B cell (primary cell): ENCODE data around the gene POP4. TPM values are rescaled to one million over a fixed set of nuclear protein-coding genes. Genes with fewer than 3 reads are reported as not detected.

Experiments used
- ATAC-seq: fragments of 200-7000 bp; cut with Tn5 transposase; one replicate; pipeline ENCODE4 v1.10.0; 2021; ENCODE audit warnings: low read depth, mild to moderate bottlenecking, moderate number of reproducible peaks, moderate library complexity
- CTCF ChIA-PET: fragments of 350-600 bp; sonication (Branson Sonifier 250); formaldehyde crosslinking; loops from one replicate; lab custom pipeline; 2021; ENCODE audit warnings: antibody characterized with exemption, inconsistent platforms; lab: Charles Lee
- POLR2A ChIA-PET: fragments of 350-600 bp; sonication (Branson Sonifier 250); formaldehyde crosslinking; loops from one replicate; lab custom pipeline; 2021; ENCODE audit warnings: antibody characterized with exemption; lab: Charles Lee
- DNase-seq: peaks from one replicate; pipeline ENCODE4 v3.0.0; 2013
- H2AFZ ChIP-seq: 2 replicates; pipeline ENCODE4 v1.6.1; 2012; ENCODE audit warnings: mild to moderate bottlenecking, low read depth, low read length; ENCODE audit not compliant: insufficient read depth, poor library complexity, severe bottlenecking
- H3K27ac ChIP-seq, 2 donors: 1 replicate in 1 of 2; 2 replicates in 1 of 2; pipeline ENCODE4 v1.5.1; 2012 to 2013; ENCODE audit warnings: low read length in 2 of 2, mild to moderate bottlenecking in 2 of 2, moderate library complexity in 1 of 2
- H3K27me3 ChIP-seq, 4 experiments: fragments of 200-600 bp in 1 of 4; sonication (generic) in 1 of 4; replicated peaks in 1 of 4; 1 replicate in 2 of 4; 2 replicates in 2 of 4; pipeline versions ENCODE4 v1.6.1 to v1.7.0; 2013 to 2016; ENCODE audit warnings: low read length in 3 of 4, mild to moderate bottlenecking in 2 of 4, mixed read lengths in 1 of 4, moderate library complexity in 1 of 4; ENCODE audit not compliant: insufficient read depth in 4 of 4, control insufficient read depth in 3 of 4; ENCODE audit errors: control extremely low read depth in 1 of 4
- H3K36me3 ChIP-seq, 2 experiments: replicated peaks in 1 of 2; 1 replicate in 1 of 2; 2 replicates in 1 of 2; pipeline versions ENCODE4 v1.6.1 to v1.7.1; 2013; ENCODE audit warnings: low read length in 1 of 2; ENCODE audit not compliant: insufficient read depth in 2 of 2, control insufficient read depth in 1 of 2; ENCODE audit errors: control extremely low read depth in 1 of 2, extremely low read depth in 1 of 2
- H3K4me1 ChIP-seq, 2 donors: fragments of 200-600 bp in 1 of 2; sonication (generic) in 1 of 2; 1 replicate in 1 of 2; 2 replicates in 1 of 2; pipeline versions ENCODE4 v1.5.1 to v1.6.1; 2013 to 2017; ENCODE audit warnings: low read length in 2 of 2; ENCODE audit not compliant: control insufficient read depth in 2 of 2, insufficient read depth in 2 of 2
- H3K4me2 ChIP-seq: replicated peaks from 2 replicates; pipeline ENCODE3; 2012; ENCODE audit warnings: mild to moderate bottlenecking, low read depth, low read length; ENCODE audit not compliant: poor library complexity, severe bottlenecking
- H3K4me3 ChIP-seq, 5 experiments: fragments of 200-600 bp in 1 of 5; sonication (generic) in 1 of 5; 1 replicate in 3 of 5; 2 replicates in 2 of 5; pipeline versions ENCODE4 v1.5.1 to v1.7.0; 2011 to 2016; ENCODE audit warnings: low read length in 4 of 5, mild to moderate bottlenecking in 4 of 5, low read depth in 2 of 5, control low read depth in 1 of 5, moderate library complexity in 1 of 5; ENCODE audit not compliant: insufficient read depth in 1 of 5; ENCODE audit errors: control extremely low read depth in 1 of 5, extremely low read depth in 1 of 5
- H3K79me2 ChIP-seq: fragments of 200-600 bp; sonication (generic); one replicate; pipeline ENCODE4 v1.6.0; 2016; ENCODE audit warnings: low read length; ENCODE audit not compliant: control insufficient read depth, insufficient read depth
- H3K9ac ChIP-seq: fragments of 200-600 bp; sonication (generic); 2 replicates; pipeline ENCODE4 v1.6.1; 2017; ENCODE audit warnings: mild to moderate bottlenecking, low read length, moderate library complexity
- H3K9me3 ChIP-seq, 3 donors: one replicate each; pipeline versions ENCODE4 v1.6.1 to v1.7.1; 2013; ENCODE audit warnings: low read length in 2 of 3; ENCODE audit not compliant: control insufficient read depth in 2 of 3, insufficient read depth in 1 of 3; ENCODE audit errors: control extremely low read depth in 1 of 3
- H4K20me1 ChIP-seq: 2 replicates; pipeline ENCODE4 v1.6.0; 2012; ENCODE audit warnings: mild to moderate bottlenecking, low read length; ENCODE audit not compliant: insufficient read depth, control insufficient read depth, poor library complexity, severe bottlenecking
- H3K27ac Mint-ChIP-seq: one replicate; pipeline ENCODE4 v1.8.0; 2021; ENCODE audit warnings: mixed read lengths
- H3K27me3 Mint-ChIP-seq: one replicate; pipeline ENCODE4 v1.8.0; 2021; ENCODE audit warnings: mixed read lengths
- H3K4me1 Mint-ChIP-seq: one replicate; pipeline ENCODE4 v1.8.0; 2021; ENCODE audit warnings: mixed read lengths
- H3K4me3 Mint-ChIP-seq: one replicate; pipeline ENCODE4 v1.8.0; 2021; ENCODE audit warnings: mixed read lengths
- H3K9me3 Mint-ChIP-seq: one replicate; pipeline ENCODE4 v1.8.0; 2022; ENCODE audit warnings: mixed read lengths; ENCODE audit not compliant: insufficient read depth
- CTCF ChIP-seq: fragments of 200-600 bp; IDR thresholded peaks from one replicate; pipeline ENCODE4 v1.8.0; 2022; ENCODE audit warnings: antibody characterized with exemption, mild to moderate bottlenecking
- EZH2 ChIP-seq: IDR thresholded peaks from 2 replicates; pipeline ENCODE4 v1.6.1; 2012; ENCODE audit warnings: borderline replicate concordance, low read depth, mild to moderate bottlenecking, moderate library complexity, low read length; ENCODE audit not compliant: insufficient read depth, poor library complexity, severe bottlenecking
- whole genome bisulfite sequencing: methylation state at CpG from one replicate; pipeline ENCODE4 v1.1.5; 2013; ENCODE audit warnings: missing lambda C conversion rate; ENCODE audit not compliant: insufficient coverage; 5-methylcytosine and 5-hydroxymethylcytosine counted together
- intact Hi-C: fragments of 100-400 bp; cut with micrococcal nuclease; formaldehyde crosslinking; loops from one replicate; pipeline ENCODE4 v1.10.0; 2022
- polyA plus RNA-seq: library from polyadenylated mRNA; depleted of rRNA; stranded (reverse); fragments of >200 nt; gene quantifications from 2 replicates; pipeline ENCODE4 v1.2.3, GENCODE V29; 2012
- total RNA-seq, 2 donors: library from RNA; stranded (reverse); fragments of 120-200 nt in 1 of 2; gene quantifications; 1 replicate in 1 of 2; 2 replicates in 1 of 2; pipeline versions ENCODE4 v1.2.3 to v1.2.4, GENCODE V29; 2013 to 2022

POP4 gene
- total and polyA plus RNA-seq, 2 donors (not counting 1 experiment from before 2014, with no cell fraction given): 58.9 to 61.2 TPM

DNA sequence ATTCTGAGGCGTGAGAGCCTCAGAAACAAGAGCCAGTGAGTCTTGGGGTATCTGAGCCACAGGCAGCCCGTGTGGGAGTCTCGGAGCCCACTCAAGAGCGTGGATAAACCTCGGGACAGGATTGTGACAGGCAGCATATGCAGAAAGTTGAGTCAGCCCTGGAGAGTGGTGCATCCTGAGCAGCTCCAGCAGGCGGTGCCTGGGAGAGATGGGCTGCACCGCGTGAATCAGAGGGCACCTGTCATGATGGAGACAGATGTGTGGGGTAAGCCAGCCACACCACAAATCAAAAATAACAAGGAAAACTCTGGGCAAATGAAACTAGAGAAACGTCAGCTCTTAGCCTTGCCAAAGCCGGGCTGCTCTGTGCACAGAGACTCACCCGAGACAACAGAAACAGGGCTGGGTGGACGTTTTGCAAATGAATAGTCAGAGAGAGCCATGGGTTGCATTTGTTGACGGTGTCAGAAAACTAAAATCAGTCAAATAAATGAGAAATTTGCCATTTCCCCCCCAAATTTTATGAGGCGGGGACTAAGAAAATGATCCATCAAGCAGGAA is 30.0 kb upstream of the POP4 start:
- Histone ChIP-seq H3K27ac (no peak overlapping the region), H3K79me2 (no peaks in the 10 kb centered on the region), H3K4me2 (no peak overlapping the region), H4K20me1 (no peaks in the 10 kb centered on the region), H2AFZ (no peak overlapping the region), H3K9me3 (no peaks in the 10 kb centered on the region), H3K9ac (no peak overlapping the region), H3K4me1 (no peaks in the 10 kb centered on the region), H3K36me3 (no peaks in the 10 kb centered on the region), H3K27me3 (peaks cover 0 to 13% (median 0%) of the 10 kb centered on the region in 4 experiments), H3K4me3 (no peak overlapping the region)
- intact Hi-C loops: no loop called here
- WGBS: 55% methylated on average over 8 of the region's 14 CpGs
- no peaks in the 10 kb centered on the region for H3K9me3 Mint-ChIP-seq
- POLR2A ChIA-PET: no interaction called here
- ATAC-seq (no peak), DNase-seq (no peak)
- CTCF ChIA-PET: no interaction called here
- H3K27ac Mint-ChIP-seq: no peak overlapping the region
- peaks cover 54% of the 10 kb centered on the region for H3K27me3 Mint-ChIP-seq
- no peak overlapping the region for H3K4me3 Mint-ChIP-seq
- TF ChIP-seq CTCF (no peak), EZH2 (no peak)
- peaks cover 5% of the 10 kb centered on the region for H3K4me1 Mint-ChIP-seq

GRCh38 chr19:29576761-29577648 is 29.1 kb upstream of the POP4 start:
- Histone ChIP-seq H2AFZ (no peak overlapping the region), H3K36me3 (no peaks in the 10 kb centered on the region), H3K4me2 (no peak overlapping the region), H3K27me3 (peaks cover 0 to 13% (median 0%) of the 10 kb centered on the region in 4 experiments), H3K9me3 (peaks cover 0 to 4% (median 0%) of the 10 kb centered on the region in 3 donors), H3K4me1 (no peaks in the 10 kb centered on the region), H3K27ac (no peak overlapping the region), H3K4me3 (no peak overlapping the region), H4K20me1 (no peaks in the 10 kb centered on the region), H3K9ac (no peak overlapping the region), H3K79me2 (no peaks in the 10 kb centered on the region)
- no peak overlapping the region for H3K27ac Mint-ChIP-seq
- ChIA-PET POLR2A (no interaction called here), CTCF (interaction anchor here (0.5 kb wide), 1 partner anchor 596 kb away, joined by 3 read pairs; no protein-coding TSS in a partner anchor)
- WGBS: 53% methylated on average over 12 of the region's 15 CpGs
- H3K27me3 Mint-ChIP-seq: peaks cover 60% of the 10 kb centered on the region
- TF ChIP-seq CTCF (no peak), EZH2 (no peak)
- ATAC-seq (no peak), DNase-seq (no peak)
- H3K9me3 Mint-ChIP-seq: no peaks in the 10 kb centered on the region
- intact Hi-C loops: no loop called here
- H3K4me3 Mint-ChIP-seq: no peak overlapping the region
- peaks cover 5% of the 10 kb centered on the region for H3K4me1 Mint-ChIP-seq
